NCI-H345 treated with DMSO at 0.1 percent for 48 hours (cell line): Measurements from ENCODE around the gene OR10R2.
"Not testable (repeated sequence)": the region's sequence is repeated elsewhere in the genome, so short reads cannot be mapped to it uniquely, and the experiment has no call there.

ENCODE experiments used
- DNase-seq: peaks from one replicate; lab custom pipeline; 2025; ENCODE audit not compliant: unreplicated experiment; lab: John Stamatoyannopoulos, UW

OR10R2 gene

GRCh38 chr1:158471920-158472319 lies at the start of gene OR10R2:
Gene OR10R2, plus strand, starts transcription at chr1:158472220. Its CDS starts 106 bp downstream, at chr1:158472326.
- DNase-seq, result no peak

GRCh38 chr1:158425027-158425426 lies 47.0 kb upstream of the OR10R2 start:
- DNase-seq, result no peak

GRCh38 chr1:158426137-158426536 lies 45.9 kb upstream of the OR10R2 start, which contains the start of gene OR10K2:
Gene OR10K2, minus strand, starts transcription at chr1:158426237. Its CDS starts 5,371 bp downstream, at chr1:158420866.
- DNase-seq, result no peak

GRCh38 chr1:158430163-158430562 lies 41.9 kb upstream of the OR10R2 start:
- not testable (repeated sequence) for DNase-seq

DNA sequence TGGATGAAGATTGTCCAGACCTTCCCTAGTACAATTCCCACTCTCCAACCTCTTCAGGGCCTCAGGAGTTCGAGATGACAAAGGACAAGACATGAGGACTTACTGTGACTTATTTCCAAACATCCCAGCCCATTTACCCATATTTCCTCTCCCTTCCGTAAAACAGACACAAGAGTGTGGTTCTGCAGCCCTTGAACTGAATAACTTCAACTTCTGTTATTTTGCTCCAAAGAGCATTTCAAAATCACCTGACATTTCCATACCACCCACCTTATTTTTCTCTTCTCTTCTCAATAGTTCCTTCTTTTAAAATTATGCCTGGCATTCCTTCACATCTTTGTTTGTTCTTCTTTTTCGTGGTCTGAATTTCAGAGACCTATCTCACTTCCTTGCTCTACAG lies 37.3 kb upstream of the OR10R2 start:
- no peak for DNase-seq

GRCh38 chr1:158445376-158445775 lies 26.6 kb upstream of the OR10R2 start:
- DNase-seq, result no peak

DNA sequence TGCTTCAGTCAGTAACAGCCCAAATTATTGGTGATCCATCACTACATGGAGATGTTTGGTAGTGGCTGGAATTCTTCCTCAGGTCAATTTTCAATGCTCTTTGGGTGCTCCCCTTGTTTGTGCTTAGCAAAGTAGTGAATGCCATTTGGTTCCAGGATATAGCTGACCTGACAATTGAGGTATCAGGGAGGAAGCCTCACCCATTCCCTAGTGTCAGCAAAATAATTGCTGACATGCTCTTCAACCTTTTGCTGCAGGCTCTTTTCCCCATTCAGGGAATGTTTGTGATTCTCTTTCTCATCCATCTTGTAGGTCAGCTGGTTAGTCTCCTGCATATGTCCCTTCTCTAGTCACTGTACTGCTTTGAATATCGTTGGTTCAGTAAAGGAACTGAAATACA lies 17.5 kb upstream of the OR10R2 start:
- no peak for DNase-seq

DNA sequence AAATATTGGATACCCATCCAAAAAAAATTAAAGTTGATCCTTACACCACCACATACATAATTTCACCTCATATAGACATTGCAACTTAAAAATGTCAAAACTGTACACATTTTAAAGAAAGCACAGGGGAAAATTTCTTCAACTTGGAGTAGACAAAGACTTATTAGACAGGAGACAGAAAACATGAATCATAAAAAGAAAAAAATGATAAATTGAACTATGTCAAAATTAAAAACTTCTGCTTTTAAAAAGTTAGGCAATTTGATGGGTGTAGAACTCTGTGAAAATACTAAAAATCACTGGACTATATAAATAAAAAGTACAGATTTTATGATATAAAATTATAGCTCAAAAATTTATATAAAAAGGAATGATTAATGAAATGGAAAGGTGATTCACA lies 14.8 kb upstream of the OR10R2 start:
- no peak for DNase-seq

DNA sequence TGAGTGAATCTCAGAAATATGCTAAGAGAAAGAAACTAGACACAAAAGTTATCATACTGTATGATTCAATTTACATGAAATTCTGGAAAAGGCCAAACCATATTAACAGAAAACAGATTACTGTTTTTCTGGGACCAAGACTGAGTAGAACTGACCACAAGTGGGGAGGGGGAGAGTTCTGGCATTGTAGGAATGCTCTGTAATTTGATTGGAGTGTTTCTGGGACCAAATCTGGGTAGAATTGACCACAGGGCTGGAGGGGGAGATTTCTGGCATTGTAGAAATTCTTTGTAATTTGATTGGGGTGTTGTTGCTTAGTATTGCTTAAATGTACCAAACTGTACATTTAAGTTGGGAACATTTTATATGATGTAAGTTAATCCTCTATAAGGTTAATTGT lies 13.8 kb upstream of the OR10R2 start:
- no peak for DNase-seq

DNA sequence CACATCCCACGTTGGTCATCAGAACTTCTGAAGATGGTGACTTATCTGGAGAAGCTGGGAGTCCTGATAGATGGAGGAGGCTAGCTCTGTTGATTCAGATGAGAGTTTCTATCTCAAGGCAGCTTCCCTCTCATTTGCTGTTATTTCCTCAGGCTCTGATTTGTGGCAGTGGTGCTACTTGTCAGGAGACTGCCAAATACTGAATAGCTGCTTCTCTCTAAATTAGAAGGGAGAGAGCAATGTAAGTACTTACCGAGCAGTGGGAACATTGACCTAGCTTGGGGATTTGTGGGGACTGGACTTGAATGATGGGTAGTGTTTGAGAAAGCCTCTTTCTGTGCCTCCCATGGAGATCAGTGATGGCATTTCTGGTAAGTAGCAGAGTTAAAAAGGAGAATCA lies 10.5 kb upstream of the OR10R2 start, which contains the start of gene OR10K1:
Gene OR10K1, plus strand, starts transcription at position 301 of the 400 bp plus-strand sequence. CDS start 3,728 bp downstream, outside the sequence.
- DNase-seq, result no peak

DNA sequence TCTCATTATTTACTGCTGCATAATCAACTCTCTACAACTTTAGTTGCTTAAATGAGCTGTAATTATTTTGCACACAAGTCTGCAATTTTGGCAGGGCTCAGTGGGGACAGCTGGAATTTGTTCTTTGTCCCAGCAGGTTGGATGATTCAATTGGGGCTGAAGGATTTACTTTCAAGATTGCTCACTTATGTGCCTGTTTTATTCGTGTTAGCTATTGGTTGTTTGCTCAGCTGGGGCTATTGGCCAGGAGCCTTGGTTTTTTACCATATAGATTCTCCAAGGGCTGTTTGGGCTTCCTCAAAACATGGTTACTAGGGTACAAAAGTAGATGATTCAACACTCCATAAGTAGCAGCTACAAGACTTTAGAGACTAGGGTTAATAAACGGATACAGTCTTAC lies 13.4 kb downstream of the OR10R2 start:
- no peak for DNase-seq

DNA sequence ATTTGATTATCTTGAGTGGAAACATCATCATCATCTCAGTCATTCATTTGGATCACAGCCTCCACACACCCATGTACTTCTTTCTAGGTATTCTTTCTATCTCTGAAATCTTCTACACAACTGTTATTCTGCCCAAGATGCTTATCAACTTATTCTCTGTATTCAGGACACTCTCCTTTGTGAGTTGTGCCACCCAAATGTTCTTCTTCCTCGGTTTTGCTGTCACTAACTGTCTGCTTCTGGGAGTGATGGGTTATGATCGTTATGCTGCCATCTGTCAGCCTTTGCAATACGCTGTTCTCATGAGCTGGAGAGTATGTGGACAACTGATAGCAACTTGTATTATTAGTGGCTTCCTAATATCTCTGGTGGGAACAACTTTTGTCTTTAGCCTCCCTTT lies 19.3 kb downstream of the OR10R2 start:
- DNase-seq, result no peak

DNA sequence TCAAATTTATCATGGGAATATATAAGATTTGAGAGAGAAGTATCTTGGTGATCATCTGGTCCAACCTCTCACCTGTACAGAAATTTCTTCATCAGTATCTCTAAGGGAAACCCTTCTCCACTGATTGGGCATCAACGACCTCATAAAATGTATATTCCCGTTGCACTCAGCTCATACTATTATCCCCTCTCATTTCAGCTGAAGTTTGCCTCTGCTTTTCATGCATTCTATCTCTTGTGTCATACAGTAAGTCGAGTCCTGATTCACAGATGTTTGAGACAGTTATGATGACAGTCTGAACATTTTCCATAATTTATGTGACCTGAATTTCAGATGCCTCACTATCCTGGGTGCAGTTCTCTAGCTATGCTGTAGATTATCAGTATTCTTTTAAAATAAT lies 21.0 kb downstream of the OR10R2 start:
- no peak for DNase-seq

DNA sequence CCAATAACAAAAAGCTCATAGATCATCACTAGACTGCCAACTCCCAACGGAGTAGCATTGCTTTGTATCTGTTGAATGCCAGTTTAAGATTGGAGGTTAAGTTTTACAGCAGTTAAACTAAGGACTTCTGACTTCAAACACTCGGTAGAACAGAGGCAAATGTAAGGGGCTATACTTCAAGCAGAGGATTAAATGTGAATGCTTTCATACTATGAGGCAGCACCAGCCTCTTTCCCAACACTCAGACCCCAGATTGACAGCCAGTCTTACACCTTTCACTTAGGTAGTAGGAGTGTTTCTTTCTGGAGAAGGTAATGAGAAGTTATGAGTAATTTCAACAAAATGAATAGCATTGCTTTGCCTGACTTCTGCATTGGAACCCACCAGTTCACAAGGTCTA lies 22.8 kb downstream of the OR10R2 start:
- DNase-seq, result no peak

- no peak for DNase-seq
These were observed 24.4 kb downstream of the OR10R2 start for GRCh38 chr1:158496374-158496773.

DNA sequence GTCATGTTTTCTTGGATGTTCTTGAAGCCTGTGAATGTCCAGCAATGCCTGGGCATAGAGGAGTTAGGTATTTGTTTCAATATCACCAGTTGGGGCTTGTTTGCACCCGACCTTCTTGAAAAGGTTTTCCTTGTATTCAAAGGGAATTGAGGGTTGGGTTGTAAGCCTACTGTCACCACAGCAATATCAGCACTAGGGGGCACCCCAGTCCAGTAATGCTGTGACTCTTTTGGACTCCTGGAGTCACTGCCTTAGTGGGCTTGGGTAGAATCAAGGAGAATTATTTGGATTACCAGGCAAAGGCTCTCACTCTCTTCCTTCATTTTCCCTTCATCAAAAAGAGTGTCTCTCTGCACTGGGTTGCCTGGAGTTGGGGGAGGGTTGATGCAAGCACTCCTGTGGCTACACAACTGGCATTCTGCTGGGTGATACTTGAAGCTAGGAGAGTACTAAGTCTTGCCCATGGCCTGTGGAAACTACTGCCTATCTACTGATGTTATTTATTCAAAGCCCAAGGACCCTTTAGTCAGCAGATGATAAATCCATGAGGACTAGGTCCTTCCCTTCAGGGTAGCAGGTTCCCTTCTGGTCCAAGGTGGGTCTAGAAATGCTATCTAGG lies 34.5 kb downstream of the OR10R2 start:
- DNase-seq, result no peak

DNA sequence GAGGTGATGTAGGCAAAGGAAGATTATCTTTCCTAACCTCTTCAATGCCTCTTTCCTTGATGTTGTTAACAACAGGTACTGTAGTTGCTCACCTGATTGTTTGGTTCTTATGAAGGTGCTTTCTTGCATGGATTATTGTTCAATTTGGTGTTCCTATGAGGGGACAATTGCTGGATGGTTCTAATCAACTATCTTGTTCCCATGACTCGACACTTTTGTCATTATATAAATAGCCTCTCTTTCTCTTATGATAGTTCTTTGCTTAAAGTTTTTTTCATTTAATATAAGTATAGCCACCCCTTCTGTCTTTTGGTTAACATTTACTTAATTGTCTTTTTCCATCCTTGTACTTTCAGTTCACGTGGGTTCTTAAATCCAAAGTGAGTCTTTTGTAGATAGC lies 35.5 kb downstream of the OR10R2 start:
- no peak for DNase-seq

- DNase-seq, result no peak
These were observed 37.6 kb downstream of the OR10R2 start for GRCh38 chr1:158509471-158510156.

- DNase-seq, result no peak
These were observed 44.9 kb downstream of the OR10R2 start for GRCh38 chr1:158516966-158517365.

GRCh38 chr1:158520021-158520420 lies 48.0 kb downstream of the OR10R2 start:
- no peak for DNase-seq

DNA sequence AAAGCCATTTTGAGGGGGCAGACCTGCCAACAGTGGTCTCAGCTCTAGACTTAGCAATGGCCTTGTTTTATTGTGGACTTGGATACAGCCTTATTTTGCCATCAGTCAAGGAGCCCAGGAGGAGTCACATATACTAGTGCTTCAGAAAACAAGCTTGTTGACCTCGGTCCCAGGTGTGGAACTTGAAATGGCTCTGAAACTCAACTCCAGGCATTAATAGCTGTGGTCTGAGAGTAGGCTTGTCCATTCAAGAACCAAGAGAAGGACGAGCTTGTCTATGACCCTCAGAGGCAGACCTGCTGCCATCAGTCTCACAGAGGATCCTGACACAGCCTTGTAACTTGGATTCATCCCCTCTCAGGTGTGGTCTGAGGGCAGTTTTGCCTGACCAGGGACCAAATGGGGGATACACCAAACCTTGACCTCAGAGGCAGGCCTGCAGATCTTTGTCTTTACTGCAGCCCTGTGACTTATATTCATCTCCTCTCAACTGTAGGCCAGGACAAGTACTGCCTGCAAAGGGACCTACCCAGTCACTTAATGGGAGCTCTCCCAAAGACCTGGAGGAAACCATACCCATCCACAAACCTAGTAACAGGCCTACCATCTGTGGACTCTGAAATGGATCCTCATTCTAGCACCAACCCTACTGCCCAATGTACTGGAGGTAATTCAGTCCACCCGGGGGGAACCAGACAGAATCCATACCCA lies 49.1 kb downstream of the OR10R2 start:
- no peak for DNase-seq

DNA sequence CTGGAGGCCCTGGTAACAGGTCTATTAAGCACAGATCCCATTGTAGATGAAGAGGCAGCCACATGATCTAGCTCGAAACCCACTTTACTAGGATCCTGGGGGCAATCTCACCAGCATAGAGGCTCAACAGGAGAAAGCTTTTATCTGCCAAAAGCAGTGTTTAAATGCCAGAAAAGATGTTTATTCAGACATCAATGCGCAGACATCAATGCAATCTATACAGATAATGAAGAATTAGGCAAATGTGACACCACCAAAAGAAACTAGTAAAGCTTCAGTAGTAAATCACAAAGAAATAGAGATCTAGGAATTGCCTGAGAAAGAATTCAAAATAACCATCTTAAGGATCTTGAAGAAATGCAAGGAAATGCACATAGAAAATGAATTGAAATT lies 49.6 kb downstream of the OR10R2 start:
- no peak for DNase-seq
